ENCODE results near the gene ARHGEF19. TPM values are rescaled to one million over a fixed set of nuclear protein-coding genes. Genes with fewer than 3 reads are reported as not detected.
A peak's percentile ranks its signal among the peaks of the same experiment; 100 is the strongest.

ARHGEF19 gene
- total and polyA plus RNA-seq, 2 of the 13 experiments (the other 11 are each of a cell fraction or from before 2014, with no cell fraction given): 1.7 to 1.8 TPM

DNA sequence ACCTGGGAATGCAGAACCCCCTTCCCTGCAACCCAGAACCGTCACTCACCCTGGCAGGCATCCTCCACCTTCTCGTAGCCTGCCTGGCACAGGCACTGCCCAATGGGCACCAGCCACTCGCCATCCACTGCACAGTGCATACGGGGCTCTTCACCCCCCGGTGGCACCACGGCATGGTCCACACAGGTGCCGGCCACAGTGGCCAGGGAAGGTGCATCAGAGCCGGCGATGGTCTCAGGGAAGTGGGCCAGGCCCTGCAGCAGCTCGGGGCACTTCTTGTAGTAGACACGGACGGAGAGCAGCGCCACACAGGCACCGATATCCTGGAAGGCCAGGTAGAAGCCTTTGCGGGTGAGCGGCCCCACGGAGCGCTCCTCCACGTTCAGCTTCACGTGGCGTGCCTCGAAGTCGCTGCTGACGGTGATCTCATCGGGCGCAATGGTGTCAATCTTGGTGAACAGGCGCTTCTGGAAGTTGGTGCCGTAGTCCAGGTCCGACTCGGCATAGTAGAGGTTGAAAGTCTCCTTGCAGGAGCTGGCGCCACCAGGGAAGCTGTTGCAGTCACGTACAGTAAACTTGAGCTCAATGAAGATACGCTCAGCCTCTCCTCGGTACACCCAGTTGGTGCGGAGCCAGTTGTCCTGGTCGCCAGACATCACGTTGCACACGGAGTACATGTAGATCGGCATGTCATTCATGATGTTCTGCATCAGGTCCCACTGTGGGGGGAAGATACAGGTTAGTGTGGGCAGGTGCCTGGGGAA lies 63.9 kb downstream of the ARHGEF19 start:
- in situ Hi-C loops (cut with HindIII; ENCODE audit: extremely low pct_ligation_motif_present, low pct_unique_long_range_greater_than_20kb) (loop anchor here (5.0 kb wide), 1 partner anchor 34 kb away; no protein-coding TSS in a partner anchor), intact Hi-C loops (cut with micrococcal nuclease; ENCODE audit: unreplicated experiment) (loop anchor here (10.0 kb wide), 1 partner anchor 74 kb away; the partner anchor contains the start of gene FAM131C)
- Histone ChIP-seq H3K27me3 (ENCODE audit: control insufficient read depth in 1 of 2, insufficient read depth in 2 of 2, low read length in 2 of 2) (no peaks in the 10 kb centered on the region), H3K9me3 (ENCODE audit: low read length) (no peaks in the 10 kb centered on the region), H3K36me3 (replicated peaks in 1 of 2; ENCODE audit: control insufficient read depth in 1 of 2, insufficient read depth in 2 of 2, low read length in 2 of 2) (peaks cover 29 to 52% of the 10 kb centered on the region in 2 experiments), H3K79me2 (ENCODE audit: insufficient read depth, low read length) (peaks cover 76% of the 10 kb centered on the region), H3K4me1 (ENCODE audit: insufficient read depth, low read length) (peaks cover 100% of the 10 kb centered on the region), H2AFZ (ENCODE audit: low read length) (no peak overlapping the region), H3K4me2 (ENCODE audit: low read depth, low read length) (peak overlapping the region; percentile 13; the same call in 1 of the 2 replicates), H3K4me3 (replicated peaks in 1 of 3; ENCODE audit: insufficient read depth in 1 of 3, low read depth in 2 of 3, low read length in 3 of 3) (no peak overlapping the region; a peak in 1 of 6 replicates), H3K27ac (ENCODE audit: extremely low read length, insufficient read depth, low read length) (no peak overlapping the region), H3K9ac (ENCODE audit: insufficient read depth, low read depth, low read length) (no peak overlapping the region), H4K20me1 (ENCODE audit: insufficient read depth, low read length) (peaks cover 58% of the 10 kb centered on the region)
- WGBS (ENCODE audit: low lambda C conversion rate): 94% methylated on average over 16 of the region's 39 CpGs
- no TSS peak for BruUV-seq (replicated peaks)
- POLR2A ChIA-PET: interaction anchor here (0.8 to 6.2 kb wide), 3 partner anchors 6 to 33 kb away, joined by 3 to 120 read pairs (median 63); partner anchors contain the start of gene EPHA2
- no peak for ATAC-seq
- CTCF ChIA-PET (ENCODE audit: low intra/inter-chr PET ratio, low total read pairs): no interaction called here
- no peak for FAIRE-seq
- DNase-seq (ENCODE audit: low spot score): no peak
- no peak for TF ChIP-seq CBX5 (CRISPR knock-in tag; IDR thresholded peaks at IDR 0.05; ENCODE audit: borderline replicate concordance)
- TF ChIP-seq SALL1 (CRISPR knock-in tag; IDR thresholded peaks at IDR 0.05): 0 out of 2 replicates have a peak, but pooled peaks have one; percentile 10
- TF ChIP-seq, protein P1, sequence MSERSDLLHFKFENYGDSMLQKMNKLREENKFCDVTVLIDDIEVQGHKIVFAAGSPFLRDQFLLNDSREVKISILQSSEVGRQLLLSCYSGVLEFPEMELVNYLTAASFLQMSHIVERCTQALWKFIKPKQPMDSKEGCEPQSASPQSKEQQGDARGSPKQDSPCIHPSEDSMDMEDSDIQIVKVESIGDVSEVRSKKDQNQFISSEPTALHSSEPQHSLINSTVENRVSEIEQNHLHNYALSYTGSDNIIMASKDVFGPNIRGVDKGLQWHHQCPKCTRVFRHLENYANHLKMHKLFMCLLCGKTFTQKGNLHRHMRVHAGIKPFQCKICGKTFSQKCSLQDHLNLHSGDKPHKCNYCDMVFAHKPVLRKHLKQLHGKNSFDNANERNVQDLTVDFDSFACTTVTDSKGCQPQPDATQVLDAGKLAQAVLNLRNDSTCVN (CRISPR knock-in tag; IDR thresholded peaks at IDR 0.05; ENCODE audit: borderline replicate concordance): no peak
- 0 out of 2 replicates have a peak, but pooled peaks have one; percentile 16 for TF ChIP-seq ZBTB20 (CRISPR knock-in tag; IDR thresholded peaks at IDR 0.05; ENCODE audit: borderline replicate concordance, low read depth)
- TF ChIP-seq TCF12 (IDR thresholded peaks at IDR 0.05): no peak
- TF ChIP-seq TCF12 (CRISPR knock-in tag; IDR thresholded peaks at IDR 0.05): no peak
- TF ChIP-seq ZNF496 (CRISPR knock-in tag; IDR thresholded peaks at IDR 0.05; ENCODE audit: insufficient replicate concordance): no peak
- TF ChIP-seq, protein P2, sequence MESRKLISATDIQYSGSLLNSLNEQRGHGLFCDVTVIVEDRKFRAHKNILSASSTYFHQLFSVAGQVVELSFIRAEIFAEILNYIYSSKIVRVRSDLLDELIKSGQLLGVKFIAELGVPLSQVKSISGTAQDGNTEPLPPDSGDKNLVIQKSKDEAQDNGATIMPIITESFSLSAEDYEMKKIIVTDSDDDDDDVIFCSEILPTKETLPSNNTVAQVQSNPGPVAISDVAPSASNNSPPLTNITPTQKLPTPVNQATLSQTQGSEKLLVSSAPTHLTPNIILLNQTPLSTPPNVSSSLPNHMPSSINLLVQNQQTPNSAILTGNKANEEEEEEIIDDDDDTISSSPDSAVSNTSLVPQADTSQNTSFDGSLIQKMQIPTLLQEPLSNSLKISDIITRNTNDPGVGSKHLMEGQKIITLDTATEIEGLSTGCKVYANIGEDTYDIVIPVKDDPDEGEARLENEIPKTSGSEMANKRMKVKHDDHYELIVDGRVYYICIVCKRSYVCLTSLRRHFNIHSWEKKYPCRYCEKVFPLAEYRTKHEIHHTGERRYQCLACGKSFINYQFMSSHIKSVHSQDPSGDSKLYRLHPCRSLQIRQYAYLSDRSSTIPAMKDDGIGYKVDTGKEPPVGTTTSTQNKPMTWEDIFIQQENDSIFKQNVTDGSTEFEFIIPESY (CRISPR knock-in tag; IDR thresholded peaks at IDR 0.05): peak; percentile 69; the same call in 1 of the 2 replicates
- TF ChIP-seq, protein P3, sequence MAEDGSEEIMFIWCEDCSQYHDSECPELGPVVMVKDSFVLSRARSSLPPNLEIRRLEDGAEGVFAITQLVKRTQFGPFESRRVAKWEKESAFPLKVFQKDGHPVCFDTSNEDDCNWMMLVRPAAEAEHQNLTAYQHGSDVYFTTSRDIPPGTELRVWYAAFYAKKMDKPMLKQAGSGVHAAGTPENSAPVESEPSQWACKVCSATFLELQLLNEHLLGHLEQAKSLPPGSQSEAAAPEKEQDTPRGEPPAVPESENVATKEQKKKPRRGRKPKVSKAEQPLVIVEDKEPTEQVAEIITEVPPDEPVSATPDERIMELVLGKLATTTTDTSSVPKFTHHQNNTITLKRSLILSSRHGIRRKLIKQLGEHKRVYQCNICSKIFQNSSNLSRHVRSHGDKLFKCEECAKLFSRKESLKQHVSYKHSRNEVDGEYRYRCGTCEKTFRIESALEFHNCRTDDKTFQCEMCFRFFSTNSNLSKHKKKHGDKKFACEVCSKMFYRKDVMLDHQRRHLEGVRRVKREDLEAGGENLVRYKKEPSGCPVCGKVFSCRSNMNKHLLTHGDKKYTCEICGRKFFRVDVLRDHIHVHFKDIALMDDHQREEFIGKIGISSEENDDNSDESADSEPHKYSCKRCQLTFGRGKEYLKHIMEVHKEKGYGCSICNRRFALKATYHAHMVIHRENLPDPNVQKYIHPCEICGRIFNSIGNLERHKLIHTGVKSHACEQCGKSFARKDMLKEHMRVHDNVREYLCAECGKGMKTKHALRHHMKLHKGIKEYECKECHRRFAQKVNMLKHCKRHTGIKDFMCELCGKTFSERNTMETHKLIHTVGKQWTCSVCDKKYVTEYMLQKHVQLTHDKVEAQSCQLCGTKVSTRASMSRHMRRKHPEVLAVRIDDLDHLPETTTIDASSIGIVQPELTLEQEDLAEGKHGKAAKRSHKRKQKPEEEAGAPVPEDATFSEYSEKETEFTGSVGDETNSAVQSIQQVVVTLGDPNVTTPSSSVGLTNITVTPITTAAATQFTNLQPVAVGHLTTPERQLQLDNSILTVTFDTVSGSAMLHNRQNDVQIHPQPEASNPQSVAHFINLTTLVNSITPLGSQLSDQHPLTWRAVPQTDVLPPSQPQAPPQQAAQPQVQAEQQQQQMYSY (CRISPR knock-in tag; IDR thresholded peaks at IDR 0.05): no peak
- TF ChIP-seq, protein P4, sequence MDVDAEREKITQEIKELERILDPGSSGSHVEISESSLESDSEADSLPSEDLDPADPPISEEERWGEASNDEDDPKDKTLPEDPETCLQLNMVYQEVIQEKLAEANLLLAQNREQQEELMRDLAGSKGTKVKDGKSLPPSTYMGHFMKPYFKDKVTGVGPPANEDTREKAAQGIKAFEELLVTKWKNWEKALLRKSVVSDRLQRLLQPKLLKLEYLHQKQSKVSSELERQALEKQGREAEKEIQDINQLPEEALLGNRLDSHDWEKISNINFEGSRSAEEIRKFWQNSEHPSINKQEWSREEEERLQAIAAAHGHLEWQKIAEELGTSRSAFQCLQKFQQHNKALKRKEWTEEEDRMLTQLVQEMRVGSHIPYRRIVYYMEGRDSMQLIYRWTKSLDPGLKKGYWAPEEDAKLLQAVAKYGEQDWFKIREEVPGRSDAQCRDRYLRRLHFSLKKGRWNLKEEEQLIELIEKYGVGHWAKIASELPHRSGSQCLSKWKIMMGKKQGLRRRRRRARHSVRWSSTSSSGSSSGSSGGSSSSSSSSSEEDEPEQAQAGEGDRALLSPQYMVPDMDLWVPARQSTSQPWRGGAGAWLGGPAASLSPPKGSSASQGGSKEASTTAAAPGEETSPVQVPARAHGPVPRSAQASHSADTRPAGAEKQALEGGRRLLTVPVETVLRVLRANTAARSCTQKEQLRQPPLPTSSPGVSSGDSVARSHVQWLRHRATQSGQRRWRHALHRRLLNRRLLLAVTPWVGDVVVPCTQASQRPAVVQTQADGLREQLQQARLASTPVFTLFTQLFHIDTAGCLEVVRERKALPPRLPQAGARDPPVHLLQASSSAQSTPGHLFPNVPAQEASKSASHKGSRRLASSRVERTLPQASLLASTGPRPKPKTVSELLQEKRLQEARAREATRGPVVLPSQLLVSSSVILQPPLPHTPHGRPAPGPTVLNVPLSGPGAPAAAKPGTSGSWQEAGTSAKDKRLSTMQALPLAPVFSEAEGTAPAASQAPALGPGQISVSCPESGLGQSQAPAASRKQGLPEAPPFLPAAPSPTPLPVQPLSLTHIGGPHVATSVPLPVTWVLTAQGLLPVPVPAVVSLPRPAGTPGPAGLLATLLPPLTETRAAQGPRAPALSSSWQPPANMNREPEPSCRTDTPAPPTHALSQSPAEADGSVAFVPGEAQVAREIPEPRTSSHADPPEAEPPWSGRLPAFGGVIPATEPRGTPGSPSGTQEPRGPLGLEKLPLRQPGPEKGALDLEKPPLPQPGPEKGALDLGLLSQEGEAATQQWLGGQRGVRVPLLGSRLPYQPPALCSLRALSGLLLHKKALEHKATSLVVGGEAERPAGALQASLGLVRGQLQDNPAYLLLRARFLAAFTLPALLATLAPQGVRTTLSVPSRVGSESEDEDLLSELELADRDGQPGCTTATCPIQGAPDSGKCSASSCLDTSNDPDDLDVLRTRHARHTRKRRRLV (CRISPR knock-in tag; IDR thresholded peaks at IDR 0.05): no peak

Data from HepG2 (cell line).